Activated B cell treated with CpG ODN at 0.5 μM for 24 hours (primary cell): ENCODE measurements around the gene KANSL3. TPM values are rescaled to one million over a fixed set of nuclear protein-coding genes. Genes with fewer than 3 reads are reported as not detected.

ENCODE experiments used
- ATAC-seq: fragments of 200-7000 bp; cut with Tn5 transposase; one replicate; pipeline ENCODE4 v1.10.0; 2021; ENCODE audit warnings: low read depth, mild to moderate bottlenecking, moderate library complexity
- CTCF ChIA-PET: fragments of 350-600 bp; sonication (Branson Sonifier 250); formaldehyde crosslinking; loops from one replicate; lab custom pipeline; 2021; ENCODE audit warnings: antibody characterized with exemption; lab: Charles Lee
- POLR2A ChIA-PET: fragments of 350-600 bp; sonication (Branson Sonifier 250); formaldehyde crosslinking; loops from one replicate; lab custom pipeline; 2021; ENCODE audit warnings: antibody characterized with exemption; lab: Charles Lee
- DNase-seq: peaks from one replicate; pipeline ENCODE4 v3.0.0; 2022
- H3K27ac Mint-ChIP-seq: one replicate; pipeline ENCODE4 v1.8.0; 2020; ENCODE audit warnings: mixed read lengths
- H3K27me3 Mint-ChIP-seq: one replicate; pipeline ENCODE4 v1.8.0; 2021; ENCODE audit warnings: mixed read lengths
- H3K36me3 Mint-ChIP-seq: one replicate; pipeline ENCODE4 v1.8.0; 2021; ENCODE audit warnings: low read depth, mixed read lengths
- H3K4me1 Mint-ChIP-seq: one replicate; pipeline ENCODE4 v1.8.0; 2021; ENCODE audit warnings: mixed read lengths
- H3K4me3 Mint-ChIP-seq: one replicate; pipeline ENCODE4 v1.8.0; 2020; ENCODE audit warnings: mild to moderate bottlenecking, mixed read lengths
- H3K9me3 Mint-ChIP-seq: one replicate; pipeline ENCODE4 v1.8.0; 2020; ENCODE audit warnings: mixed read lengths
- intact Hi-C: fragments of 100-400 bp; cut with micrococcal nuclease; formaldehyde crosslinking; loops from one replicate; pipeline ENCODE4 v1.15.1; 2024
- total RNA-seq: library from RNA; stranded (reverse); gene quantifications from 2 replicates; pipeline ENCODE4 v1.2.3, GENCODE V29; 2022
- TF ChIP-seq, protein P1 (sequence below): fragments of 200-600 bp; IDR thresholded peaks from one replicate; pipeline ENCODE4 v1.8.0; 2022; ENCODE audit warnings: antibody characterized with exemption, mild to moderate bottlenecking

Gene KANSL3
- total RNA-seq, 1 donor from 2014 or later = 31.4 TPM

DNA sequence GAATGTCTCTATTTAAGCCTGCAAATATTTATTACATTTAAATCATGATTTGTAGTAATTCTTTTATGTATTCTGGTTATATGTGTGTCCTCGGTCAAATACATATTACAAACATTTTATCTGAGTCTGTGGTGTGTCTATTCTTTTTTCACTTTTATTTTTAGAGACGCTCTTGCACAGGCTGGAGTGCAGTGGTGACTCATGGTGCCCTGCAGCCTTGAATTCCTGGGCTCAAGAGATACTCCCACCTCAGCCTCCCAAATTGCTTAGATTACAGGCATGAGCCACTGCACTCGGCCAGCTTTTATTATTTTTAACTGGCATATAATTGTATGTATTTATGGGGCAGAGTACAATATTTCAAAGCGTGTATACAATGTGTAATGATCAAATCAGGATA, 54.1 kb downstream of the KANSL3 start:
- H3K27ac Mint-ChIP-seq = no peak overlapping the region
- ATAC-seq (no peak), DNase-seq (no peak)
- no peaks in the 10 kb centered on the region for H3K9me3 Mint-ChIP-seq
- no peak overlapping the region for H3K4me3 Mint-ChIP-seq
- POLR2A ChIA-PET = no interaction called here
- no peaks in the 10 kb centered on the region for H3K27me3 Mint-ChIP-seq
- H3K4me1 Mint-ChIP-seq = no peaks in the 10 kb centered on the region
- CTCF ChIA-PET = no interaction called here
- H3K36me3 Mint-ChIP-seq = peaks cover 2% of the 10 kb centered on the region
- TF ChIP-seq, protein P1, sequence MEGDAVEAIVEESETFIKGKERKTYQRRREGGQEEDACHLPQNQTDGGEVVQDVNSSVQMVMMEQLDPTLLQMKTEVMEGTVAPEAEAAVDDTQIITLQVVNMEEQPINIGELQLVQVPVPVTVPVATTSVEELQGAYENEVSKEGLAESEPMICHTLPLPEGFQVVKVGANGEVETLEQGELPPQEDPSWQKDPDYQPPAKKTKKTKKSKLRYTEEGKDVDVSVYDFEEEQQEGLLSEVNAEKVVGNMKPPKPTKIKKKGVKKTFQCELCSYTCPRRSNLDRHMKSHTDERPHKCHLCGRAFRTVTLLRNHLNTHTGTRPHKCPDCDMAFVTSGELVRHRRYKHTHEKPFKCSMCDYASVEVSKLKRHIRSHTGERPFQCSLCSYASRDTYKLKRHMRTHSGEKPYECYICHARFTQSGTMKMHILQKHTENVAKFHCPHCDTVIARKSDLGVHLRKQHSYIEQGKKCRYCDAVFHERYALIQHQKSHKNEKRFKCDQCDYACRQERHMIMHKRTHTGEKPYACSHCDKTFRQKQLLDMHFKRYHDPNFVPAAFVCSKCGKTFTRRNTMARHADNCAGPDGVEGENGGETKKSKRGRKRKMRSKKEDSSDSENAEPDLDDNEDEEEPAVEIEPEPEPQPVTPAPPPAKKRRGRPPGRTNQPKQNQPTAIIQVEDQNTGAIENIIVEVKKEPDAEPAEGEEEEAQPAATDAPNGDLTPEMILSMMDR = no peak
- intact Hi-C loops = no loop called here

DNA sequence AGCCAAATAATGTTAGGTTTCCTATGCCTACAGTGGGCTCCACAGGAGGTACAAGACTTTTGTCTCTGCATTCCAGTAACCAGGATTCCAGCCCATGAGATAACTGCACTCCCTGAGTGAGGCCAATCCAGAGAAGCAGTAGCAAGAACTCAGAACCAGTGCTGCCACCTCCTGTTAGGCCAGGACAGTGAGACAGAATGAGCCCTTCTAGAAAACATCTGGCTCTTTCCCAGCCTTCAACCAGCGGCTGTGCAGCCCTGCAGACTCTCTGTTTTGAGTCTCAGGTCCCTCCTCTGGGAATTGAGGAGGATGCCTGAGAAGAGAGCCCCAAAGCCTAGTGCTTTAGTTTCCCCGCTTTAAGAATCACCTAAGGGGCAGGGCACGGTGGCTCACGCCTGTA, 57.3 kb downstream of the KANSL3 start:
- H3K36me3 Mint-ChIP-seq = peaks cover 2% of the 10 kb centered on the region
- TF ChIP-seq, protein P1 = no peak
- no peak overlapping the region for H3K4me3 Mint-ChIP-seq
- no peaks in the 10 kb centered on the region for H3K27me3 Mint-ChIP-seq
- CTCF ChIA-PET = interaction anchor here (0.7 kb wide), 1 partner anchor 35 kb away, joined by 3 read pairs; no protein-coding TSS in a partner anchor
- ATAC-seq (no peak), DNase-seq (no peak)
- POLR2A ChIA-PET = no interaction called here
- no peaks in the 10 kb centered on the region for H3K9me3 Mint-ChIP-seq
- H3K27ac Mint-ChIP-seq = no peak overlapping the region
- H3K4me1 Mint-ChIP-seq = no peaks in the 10 kb centered on the region
- intact Hi-C loops = no loop called here

DNA sequence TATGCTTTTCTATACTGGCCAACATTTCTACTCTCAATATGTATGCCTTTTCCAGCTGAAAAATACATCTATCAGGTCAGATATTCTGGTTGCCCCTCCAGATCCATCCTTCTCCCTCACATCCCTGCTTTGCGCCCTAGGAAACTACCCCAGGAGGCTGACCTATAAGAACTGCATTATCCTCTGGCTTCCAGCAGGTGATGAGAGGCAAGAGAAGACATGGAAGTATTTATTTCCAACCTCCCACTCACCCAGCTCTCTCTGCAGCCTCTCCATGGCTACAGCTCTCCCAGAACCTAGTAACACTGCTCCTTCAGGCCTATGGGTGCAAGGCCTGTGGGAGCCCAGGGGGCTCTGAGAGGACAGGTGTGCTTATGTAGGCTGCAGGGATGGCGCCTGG, 58.7 kb downstream of the KANSL3 start:
- TF ChIP-seq, protein P1 = no peak
- Mint-ChIP-seq H3K4me1 (no peaks in the 10 kb centered on the region), H3K9me3 (no peaks in the 10 kb centered on the region), H3K27ac (no peak overlapping the region), H3K36me3 (peaks cover 2% of the 10 kb centered on the region), H3K27me3 (no peaks in the 10 kb centered on the region), H3K4me3 (no peak overlapping the region)
- ATAC-seq = no peak
- DNase-seq = no peak
- ChIA-PET POLR2A (no interaction called here), CTCF (no interaction called here)
- intact Hi-C loops = no loop called here

DNA sequence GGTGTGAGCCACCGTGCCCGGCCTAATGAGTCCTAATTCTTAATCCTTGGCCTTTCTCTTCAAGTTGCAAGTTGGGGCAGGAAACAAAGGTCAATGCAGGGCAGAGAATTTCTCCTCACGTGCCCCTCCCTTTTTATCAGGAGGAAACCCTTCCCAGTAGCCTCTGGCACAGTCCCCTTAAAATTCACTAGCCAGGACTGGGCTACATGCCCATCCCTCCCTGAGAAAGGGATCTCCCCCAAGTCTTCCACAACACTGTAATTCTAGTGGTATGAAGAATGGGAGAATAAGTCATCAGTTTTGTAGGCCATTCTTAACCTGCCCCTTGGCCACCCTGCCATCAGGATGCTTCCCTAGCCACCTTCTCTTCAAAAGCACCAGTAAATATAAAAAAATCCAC, 59.4 kb downstream of the KANSL3 start:
- Mint-ChIP-seq H3K27ac (no peak overlapping the region), H3K27me3 (no peaks in the 10 kb centered on the region), H3K4me3 (no peak overlapping the region), H3K36me3 (no peaks in the 10 kb centered on the region), H3K9me3 (no peaks in the 10 kb centered on the region), H3K4me1 (no peaks in the 10 kb centered on the region)
- ATAC-seq = no peak
- no peak for DNase-seq
- ChIA-PET CTCF (no interaction called here), POLR2A (no interaction called here)
- TF ChIP-seq, protein P1 = no peak
- intact Hi-C loops = no loop called here

DNA sequence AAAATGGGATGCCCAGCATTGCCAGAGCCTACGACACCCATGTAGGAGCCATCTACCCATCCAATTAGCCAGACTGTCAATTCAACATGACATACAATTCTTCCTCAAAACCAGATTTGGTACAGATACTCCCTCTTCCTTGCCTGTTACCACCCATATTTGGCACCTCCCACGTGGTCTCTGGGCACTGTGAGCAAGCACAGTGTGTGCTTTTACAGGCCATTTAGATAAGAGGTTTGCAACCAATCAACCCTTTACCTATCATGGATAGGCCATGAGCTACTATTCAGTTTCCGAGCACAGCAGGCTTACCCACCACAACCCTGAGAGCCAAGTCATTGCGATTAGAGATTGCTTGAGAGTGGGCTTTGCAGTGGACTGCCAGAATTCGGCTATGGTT, 60.6 kb downstream of the KANSL3 start:
- H3K4me1 Mint-ChIP-seq = no peaks in the 10 kb centered on the region
- no peak overlapping the region for H3K4me3 Mint-ChIP-seq
- ChIA-PET CTCF (no interaction called here), POLR2A (no interaction called here)
- ATAC-seq = no peak
- H3K27ac Mint-ChIP-seq = no peak overlapping the region
- TF ChIP-seq, protein P1 = no peak
- H3K9me3 Mint-ChIP-seq = no peaks in the 10 kb centered on the region
- no peak for DNase-seq
- H3K27me3 Mint-ChIP-seq = no peaks in the 10 kb centered on the region
- intact Hi-C loops = no loop called here
- H3K36me3 Mint-ChIP-seq = no peaks in the 10 kb centered on the region
